SK-N-SH (cell line): Measurements from ENCODE around the gene DICER1.

Experiments used
- CHD2 ChIP-seq: fragments of 150-350 bp; IDR thresholded peaks from 2 replicates; pipeline ENCODE4 v1.6.1; 2018; ENCODE audit warnings: low read length; ENCODE audit not compliant: partially characterized antibody
- CTCF ChIP-seq: fragments of 200-600 bp; sonication (generic); IDR thresholded peaks from 2 replicates; pipeline ENCODE4 v1.6.1; 2017; ENCODE audit warnings: antibody characterized with exemption, mild to moderate bottlenecking, moderate library complexity
- ELF1 ChIP-seq: IDR thresholded peaks from 2 replicates; pipeline ENCODE4 v1.4.0; 2012
- EZH2phosphoT487 ChIP-seq: fragments of 200-600 bp; sonication (generic); IDR thresholded peaks from 2 replicates; pipeline ENCODE4 v1.6.1; 2017; ENCODE audit warnings: low read depth, mixed run types, mild to moderate bottlenecking, antibody characterized with exemption, moderate library complexity, borderline replicate concordance
- FOXJ3 ChIP-seq: sonication (generic); formaldehyde crosslinking; IDR thresholded peaks from 2 replicates; pipeline ENCODE4 v1.5.1; 2020; ENCODE audit warnings: mild to moderate bottlenecking, missing genetic modification reagents
- NFIC ChIP-seq: IDR thresholded peaks from 2 replicates; pipeline ENCODE4 v1.4.0; 2012; ENCODE audit warnings: borderline replicate concordance
- RAD21 ChIP-seq: IDR thresholded peaks from 2 replicates; pipeline ENCODE4 v1.6.1; 2012; ENCODE audit warnings: mild to moderate bottlenecking, low read length
- TEAD4 ChIP-seq: IDR thresholded peaks from 2 replicates; pipeline ENCODE4 v1.4.0; 2012; ENCODE audit warnings: mild to moderate bottlenecking, borderline replicate concordance; ENCODE audit not compliant: insufficient read depth

DNA sequence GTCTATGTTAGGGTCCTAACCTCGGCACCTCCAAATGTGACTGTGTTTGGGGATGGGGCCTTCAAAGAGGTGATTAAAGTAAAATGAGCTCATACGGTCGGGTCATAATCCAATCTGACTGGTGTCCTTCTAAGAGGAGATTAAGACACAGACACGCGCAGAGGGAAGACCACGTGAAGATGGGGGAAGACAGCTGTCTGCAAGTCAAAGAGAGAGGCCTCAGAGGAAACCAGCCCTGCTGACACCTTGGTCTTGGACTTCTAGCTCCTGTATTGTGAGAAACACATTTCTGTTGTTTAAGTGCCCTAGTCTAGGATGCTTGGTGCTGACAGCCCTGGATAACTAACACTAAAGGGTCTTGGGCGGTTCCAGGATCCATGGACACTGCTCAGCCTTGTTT, 109.6 kb downstream of the DICER1 start:
- no peak for TF ChIP-seq CTCF
- TF ChIP-seq ELF1 = no peak
- no peak for TF ChIP-seq TEAD4
- TF ChIP-seq FOXJ3 (CRISPR knock-in tag) = no peak
- TF ChIP-seq CHD2 = no peak
- TF ChIP-seq RAD21 = no peak
- no peak for TF ChIP-seq NFIC
- no peak for TF ChIP-seq EZH2phosphoT487
